Measurements from ENCODE around the gene CAPN9. TPM values are rescaled to one million over a fixed set of nuclear protein-coding genes. Genes with fewer than 3 reads are reported as not detected.
"Not testable (repeated sequence)": the region's sequence is repeated elsewhere in the genome, so short reads cannot be mapped to it uniquely, and the experiment has no call there.

The CAPN9 gene
- total RNA-seq, 1 experiment from 2014 or later, result not detected

DNA sequence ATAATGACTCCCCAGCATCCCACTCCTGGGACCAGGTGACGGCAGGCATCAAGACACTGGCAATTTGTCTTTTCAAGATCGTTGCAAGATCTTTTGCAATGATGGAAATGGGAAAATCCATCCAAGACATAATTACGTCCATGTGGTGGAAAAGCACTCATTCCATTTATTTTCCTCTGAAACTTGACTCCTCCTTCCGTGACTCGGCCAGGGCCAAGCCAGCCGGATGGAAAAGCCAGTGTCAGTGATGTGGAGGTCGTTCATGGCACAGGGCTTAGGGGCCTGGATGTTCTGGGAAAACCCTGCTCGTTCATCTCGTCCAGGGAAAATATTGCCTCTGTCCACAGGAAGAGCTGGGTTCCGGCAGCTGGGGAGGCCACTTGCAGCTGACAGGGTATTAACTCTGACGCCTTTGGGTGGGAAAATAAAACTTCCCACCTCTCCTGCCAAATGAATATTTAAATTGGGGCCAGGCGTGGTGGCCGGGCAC is 74.9 kb downstream of the CAPN9 start:
- DNase-seq (ENCODE audit: low read depth), result peak; percentile 26

DNA sequence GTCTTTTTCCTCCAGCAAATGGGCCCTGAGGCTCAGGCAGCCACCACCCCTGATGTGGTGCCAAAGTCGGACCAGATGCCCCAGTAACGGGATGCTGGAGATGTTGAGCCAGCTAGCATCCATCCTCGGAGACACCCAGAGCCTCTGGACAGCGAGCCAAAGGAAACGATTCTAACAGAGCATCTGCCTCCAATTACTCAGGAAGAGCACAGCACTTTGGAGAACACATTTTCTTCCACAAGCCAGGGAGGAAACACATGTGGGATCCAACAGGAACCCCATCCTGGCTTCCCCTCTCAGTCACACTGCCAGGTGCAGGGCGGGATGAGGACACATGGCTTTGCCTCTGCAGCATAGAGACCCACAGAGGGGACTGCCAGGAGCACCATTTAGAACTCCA is 76.2 kb downstream of the CAPN9 start:
- no peak for DNase-seq (ENCODE audit: low read depth)

GRCh38 chr1:230823931-230824381 is 76.8 kb downstream of the CAPN9 start:
- no peak for DNase-seq (ENCODE audit: low read depth)

DNA sequence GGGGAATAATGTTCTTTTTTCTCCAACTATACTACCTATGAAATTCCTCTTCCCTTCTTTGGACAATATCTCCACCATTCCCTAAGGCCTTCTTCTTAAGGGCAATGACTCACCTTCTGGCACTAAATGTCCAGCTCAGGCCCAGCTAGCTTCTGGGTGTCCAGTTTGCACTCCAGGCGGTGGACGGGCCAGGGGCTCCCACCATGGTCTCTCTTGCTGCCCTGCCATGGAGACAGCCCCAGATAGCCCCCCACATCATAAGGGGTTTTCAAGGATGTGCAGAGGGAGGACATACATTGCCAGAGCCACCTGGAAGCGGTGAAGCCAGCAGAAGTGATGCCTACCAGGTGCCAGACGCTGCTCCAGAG is 77.3 kb downstream of the CAPN9 start:
- DNase-seq (ENCODE audit: low read depth), result no peak

- peak; percentile 20 for DNase-seq (ENCODE audit: low read depth)
These were observed 77.9 kb downstream of the CAPN9 start for GRCh38 chr1:230824919-230825721.

DNA sequence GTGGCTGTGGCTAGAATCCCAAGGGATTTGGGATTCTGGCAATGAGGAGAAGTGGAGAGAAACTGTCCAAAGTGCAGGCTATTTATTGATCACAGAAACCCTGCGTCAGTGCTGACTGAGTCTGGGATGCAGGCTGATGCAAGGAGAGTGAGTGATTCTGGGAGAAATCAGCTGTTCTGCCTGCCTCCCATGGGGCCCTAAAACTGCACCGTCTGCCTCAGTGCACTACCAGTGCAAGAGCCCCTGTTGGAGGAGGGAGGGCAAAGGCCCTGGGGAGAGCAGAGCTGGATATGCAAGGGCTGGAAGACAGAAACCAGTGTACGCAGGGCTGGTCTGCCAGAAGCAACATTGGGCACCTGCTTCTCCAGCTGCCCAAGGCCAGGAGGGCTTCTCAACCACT is 78.6 kb downstream of the CAPN9 start:
- DNase-seq (ENCODE audit: low read depth), result no peak

DNA sequence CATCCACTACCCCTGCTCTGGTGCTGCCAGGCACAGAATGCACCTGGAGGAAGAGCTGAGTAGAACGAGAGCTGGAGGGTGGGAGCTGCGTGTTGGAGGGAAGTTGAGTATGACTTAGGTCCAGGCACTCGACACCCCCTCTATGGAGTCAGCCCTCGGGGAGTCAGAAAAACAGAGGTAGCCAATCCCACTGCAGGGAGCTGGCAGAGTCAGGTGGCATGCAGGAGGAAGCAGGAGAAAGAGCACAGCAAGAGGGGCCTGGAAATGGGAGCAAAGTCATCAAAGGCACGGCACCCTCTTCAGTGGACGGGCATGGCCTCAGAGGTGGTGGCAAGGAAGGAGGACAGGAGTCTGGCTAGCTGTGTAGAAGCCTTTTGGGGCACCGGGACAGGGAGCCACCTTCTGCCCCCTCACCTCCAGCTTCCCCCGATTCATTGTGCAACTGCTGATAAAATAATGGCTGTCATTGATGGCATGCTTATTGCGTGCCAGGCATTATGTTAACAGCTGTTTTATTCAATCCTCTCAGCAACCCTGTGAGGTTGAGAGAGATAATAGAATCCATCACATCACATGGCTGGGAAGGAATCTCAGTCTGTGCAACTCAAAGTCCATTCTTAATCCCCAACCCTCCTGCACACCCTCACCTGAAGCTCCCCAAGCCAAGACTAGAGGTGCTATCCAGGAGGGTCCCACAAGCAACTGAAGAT is 79.1 kb downstream of the CAPN9 start:
- no peak for DNase-seq (ENCODE audit: low read depth)

DNA sequence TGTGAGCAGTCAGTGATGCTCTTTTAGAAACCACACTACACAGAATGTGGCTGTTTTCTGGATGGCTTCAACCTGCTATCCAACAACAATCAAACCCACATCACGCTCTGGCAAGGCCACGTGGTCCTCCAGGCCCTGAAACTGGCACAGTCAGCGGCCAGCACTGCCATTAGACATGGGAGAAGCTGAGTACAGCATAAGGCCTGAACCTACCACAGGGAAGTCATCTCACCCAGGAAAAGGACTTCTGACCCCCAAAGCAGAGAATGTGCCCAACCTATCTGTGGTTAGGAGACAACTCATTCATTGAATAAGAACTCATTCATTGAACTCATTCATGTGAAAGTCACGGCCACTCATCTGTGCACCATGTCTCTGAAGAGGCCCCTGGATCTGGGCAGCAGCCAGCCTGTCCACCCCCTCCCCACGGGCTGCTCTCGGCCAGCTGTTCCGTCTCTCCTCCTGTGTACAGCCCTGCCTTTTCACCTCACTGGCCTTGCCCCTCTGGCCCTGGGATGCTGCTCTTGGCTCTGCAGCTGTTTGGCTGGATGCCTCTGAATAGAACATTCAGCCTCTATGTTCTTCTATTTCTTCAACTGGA is 80.0 kb downstream of the CAPN9 start:
- DNase-seq (ENCODE audit: low read depth), result no peak

DNA sequence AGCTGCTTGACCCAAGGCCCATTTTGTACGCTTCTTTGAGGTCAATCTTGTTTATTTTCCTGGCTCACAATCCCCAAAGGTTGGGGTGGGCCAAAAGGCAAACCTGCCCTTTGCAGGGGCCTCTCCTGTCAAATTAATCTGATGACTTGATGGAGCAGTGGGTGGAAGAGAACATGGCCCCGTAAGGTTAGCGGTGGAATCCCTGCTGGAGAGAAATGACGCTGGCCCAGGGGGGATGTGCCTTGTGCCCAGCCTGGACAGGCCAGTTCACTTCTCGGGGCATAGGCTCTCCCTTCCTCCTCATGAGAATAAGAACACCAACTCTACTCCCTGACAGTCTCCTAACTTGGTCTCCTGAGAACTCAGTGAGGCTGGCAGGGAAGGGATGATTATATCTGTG is 80.6 kb downstream of the CAPN9 start:
- DNase-seq (ENCODE audit: low read depth), result no peak

DNA sequence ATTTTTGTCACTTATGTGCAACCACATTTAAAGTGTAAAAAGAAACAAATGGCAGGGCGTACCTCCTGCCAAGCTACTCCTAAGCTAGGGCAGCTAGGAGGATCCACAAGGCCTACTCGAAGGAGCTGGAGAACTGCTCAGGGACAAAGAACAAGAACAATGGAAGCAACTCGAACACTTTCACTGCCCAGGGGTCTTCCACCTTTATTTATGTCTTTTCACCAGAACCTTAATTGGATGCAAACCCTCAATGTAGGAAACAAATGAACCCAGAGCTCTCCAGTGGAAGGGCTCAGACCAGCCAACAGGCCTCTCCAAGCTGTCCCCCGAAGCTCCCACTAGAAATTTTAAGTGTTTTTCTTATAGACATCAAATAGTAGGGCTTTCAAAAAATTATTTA is 81.2 kb downstream of the CAPN9 start:
- DNase-seq (ENCODE audit: low read depth), result no peak

DNA sequence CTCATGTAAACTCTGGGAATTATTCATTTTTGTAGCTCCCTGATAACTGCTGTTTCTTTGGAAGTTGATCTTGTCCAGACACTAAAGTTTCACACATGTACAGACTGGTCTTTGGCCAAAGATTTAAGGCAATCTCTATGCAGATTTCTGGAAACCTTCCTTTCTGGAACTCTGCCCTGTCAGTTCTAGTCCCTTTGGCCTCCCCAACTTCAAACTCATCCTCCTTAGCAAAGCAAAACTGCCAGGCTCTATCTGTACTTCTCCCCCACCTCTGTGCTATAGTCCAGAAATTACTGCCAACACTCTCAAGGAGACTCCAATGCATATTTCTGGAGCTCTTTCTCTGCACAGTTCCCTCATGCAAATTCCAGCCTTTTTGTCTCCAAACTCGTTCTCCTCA is 84.6 kb downstream of the CAPN9 start:
- DNase-seq (ENCODE audit: low read depth), result no peak

DNA sequence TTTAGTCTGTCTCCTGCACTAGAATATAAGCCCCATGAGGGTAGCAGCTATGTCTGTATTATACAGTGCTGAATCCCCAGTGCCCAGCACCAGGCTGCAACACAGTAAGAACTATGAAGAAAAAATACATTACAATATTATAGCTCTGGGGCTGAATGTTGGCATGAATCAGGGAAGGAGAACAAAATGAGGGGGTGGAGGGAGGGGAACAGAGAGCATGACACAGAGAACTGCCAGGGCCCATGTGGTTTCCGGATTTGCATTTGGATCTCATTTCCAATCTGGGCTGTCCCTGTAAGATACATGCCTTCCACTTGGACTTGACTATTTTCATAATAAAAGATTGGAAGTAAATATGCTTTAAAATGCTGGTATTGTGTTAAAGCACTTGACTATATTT is 85.3 kb downstream of the CAPN9 start:
- DNase-seq (ENCODE audit: low read depth), result no peak

DNA sequence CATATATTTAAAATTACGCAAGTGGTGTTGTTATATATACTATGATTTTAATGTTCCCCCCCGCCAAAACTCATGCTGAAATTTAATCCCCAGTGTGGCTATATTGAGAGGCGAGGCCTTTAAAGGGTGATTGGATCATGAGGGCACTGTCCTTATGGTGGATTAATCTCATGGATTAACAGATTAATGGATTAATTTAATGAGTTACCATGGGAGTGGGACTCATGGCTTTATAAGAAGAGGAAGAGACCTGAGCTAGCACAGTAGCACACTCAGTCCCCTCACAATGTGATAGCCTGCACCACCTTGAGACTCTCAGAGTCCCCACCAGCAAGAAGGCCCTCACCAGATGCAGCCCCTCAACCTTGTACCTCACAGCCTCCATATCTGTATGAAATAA is 86.3 kb downstream of the CAPN9 start:
- no peak for DNase-seq (ENCODE audit: low read depth)

GRCh38 chr1:230834292-230834691 is 87.1 kb downstream of the CAPN9 start:
- DNase-seq (ENCODE audit: low read depth), result no peak

GRCh38 chr1:230836347-230836746 is 89.2 kb downstream of the CAPN9 start:
- no peak for DNase-seq (ENCODE audit: low read depth)

DNA sequence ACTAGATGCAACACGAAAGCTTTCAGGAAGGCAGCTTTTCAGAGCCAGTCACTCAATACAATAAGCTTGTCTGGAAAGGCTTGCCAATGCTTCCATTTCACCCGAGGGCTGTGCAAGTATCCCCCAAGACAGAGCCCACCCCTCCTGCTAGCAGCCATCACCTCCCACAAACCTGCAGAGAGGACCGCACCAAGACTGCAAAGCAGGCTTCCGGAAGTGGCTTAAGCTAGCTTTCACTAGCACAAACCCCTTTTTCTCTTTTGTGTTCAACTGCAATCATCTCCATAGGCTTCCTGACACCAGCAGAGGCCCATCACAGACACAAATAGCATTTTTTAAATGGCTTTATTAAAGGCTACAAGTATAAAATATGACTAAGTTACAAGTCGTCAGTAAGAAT is 89.6 kb downstream of the CAPN9 start:
- DNase-seq (ENCODE audit: low read depth), result no peak

DNA sequence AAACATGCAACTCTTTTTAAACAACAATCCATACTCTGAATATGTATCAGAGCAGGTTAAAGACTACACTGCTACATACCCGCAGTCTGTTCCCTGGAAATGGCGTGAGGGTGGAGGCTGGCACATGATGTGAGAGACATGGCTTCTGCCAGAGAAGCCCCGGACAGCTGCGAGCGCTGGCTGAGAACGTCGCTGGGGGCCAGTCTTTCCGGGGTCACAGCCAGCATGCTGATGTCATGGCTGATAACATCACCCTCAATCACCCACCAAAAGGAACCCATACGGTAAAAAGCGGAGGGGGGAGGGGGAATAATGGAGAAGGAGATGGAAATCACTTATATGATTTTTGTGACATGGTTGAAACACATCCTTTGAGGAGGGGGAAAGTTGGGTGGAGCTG is 92.0 kb downstream of the CAPN9 start:
- DNase-seq (ENCODE audit: low read depth), result no peak

- DNase-seq (ENCODE audit: low read depth), result no peak
These were observed 95.6 kb downstream of the CAPN9 start for GRCh38 chr1:230842801-230843200.

- DNase-seq (ENCODE audit: low read depth), result no peak
These were observed 96.5 kb downstream of the CAPN9 start for GRCh38 chr1:230843503-230844309.

- DNase-seq (ENCODE audit: low read depth), result no peak
These were observed 97.4 kb downstream of the CAPN9 start for GRCh38 chr1:230844561-230844960.

DNA sequence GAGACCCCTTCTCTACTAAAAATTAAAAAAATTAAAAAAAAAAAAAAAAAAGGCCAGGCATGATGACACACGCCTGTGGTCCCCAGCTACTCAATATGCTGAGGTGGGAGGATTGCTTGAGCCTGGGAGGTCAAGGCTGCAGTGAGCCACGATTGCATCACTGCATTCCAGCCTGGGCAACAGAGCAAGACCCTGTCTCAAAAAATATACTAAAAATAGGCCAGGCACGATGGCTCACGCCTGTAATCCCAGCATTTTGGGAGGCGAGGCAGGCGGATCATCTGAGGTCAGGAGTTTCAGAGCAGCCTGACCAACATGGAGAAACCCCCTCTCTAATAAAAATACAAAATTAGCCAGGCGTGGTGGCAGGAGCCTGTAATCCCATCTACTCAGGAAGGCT is 98.0 kb downstream of the CAPN9 start:
- not testable (repeated sequence) for DNase-seq (ENCODE audit: low read depth)

DNA sequence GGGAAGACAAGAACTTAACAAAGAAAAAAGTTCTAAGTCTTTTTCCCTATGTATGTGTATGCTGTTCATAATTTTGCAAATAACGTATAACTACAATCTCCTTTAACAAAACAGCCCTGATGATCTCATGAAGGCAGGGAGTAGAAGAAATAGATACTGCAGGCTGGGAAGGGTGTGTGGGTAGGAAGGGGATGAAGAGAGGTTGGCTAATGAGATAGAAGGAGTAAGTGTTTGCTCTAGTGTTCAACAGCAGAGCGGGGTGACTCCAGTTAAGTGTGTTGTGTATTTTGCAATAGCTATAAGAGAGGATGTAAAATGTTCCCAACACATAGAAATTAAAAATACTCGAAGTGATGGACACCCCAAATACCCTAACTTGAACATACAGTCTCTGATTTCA is 101.0 kb downstream of the CAPN9 start:
- DNase-seq (ENCODE audit: low read depth), result no peak
